HG03196 (cell line): Measurements from ENCODE around the gene ACRV1.
"Not testable (repeated sequence)": the region's sequence is repeated elsewhere in the genome, so short reads cannot be mapped to it uniquely, and the experiment has no call there.

ENCODE experiments used
- ATAC-seq: cut with Tn5 transposase; IDR thresholded peaks from one replicate; pipeline ENCODE4 v1.9.1; 2021; ENCODE audit not compliant: unreplicated experiment

Gene ACRV1, protein sequence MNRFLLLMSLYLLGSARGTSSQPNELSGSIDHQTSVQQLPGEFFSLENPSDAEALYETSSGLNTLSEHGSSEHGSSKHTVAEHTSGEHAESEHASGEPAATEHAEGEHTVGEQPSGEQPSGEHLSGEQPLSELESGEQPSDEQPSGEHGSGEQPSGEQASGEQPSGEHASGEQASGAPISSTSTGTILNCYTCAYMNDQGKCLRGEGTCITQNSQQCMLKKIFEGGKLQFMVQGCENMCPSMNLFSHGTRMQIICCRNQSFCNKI

DNA sequence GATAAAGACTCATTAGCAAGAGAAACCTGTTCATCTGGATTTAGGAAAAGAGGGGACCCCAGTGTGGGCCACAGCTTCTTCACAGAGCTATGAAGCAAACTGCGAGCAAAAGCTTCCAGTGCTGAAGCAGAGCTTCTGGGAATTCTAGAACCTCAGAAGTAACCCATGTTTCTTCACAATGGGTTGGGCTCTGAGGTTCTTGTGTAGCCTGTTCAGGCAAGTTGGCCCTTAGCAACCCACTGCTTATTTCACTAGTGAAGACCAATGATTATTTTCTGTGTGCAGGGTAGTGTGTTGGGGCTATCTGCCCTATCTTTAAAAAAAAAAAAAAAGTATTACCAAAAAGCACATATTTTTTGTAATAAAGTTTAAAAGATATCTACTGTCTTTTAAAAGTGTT is at the start of gene ACRV1:
Gene ACRV1, minus strand, starts transcription at position 101 of the 400 bp plus-strand sequence. Its CDS starts 67 bp downstream, at position 34.
- no peak for ATAC-seq

DNA sequence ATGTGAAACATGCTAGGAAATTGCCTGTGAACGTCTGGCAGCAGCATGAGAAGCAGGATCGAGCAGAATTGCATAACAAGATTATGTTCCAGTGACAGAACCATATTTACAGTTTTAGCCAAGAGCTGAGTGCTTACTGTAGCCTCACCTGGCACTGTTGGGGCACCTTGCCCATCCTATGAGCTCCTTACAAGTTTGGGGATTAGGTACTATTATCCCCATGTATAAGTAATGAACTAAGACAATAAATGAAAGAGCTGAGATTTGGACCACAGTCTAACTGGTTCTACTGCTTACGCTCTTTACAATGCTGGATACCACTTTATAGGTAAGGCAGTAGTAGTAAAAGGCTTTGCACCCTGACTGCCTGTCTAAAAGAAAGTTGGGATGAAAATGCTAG is 48.3 kb upstream of the ACRV1 start:
- no peak for ATAC-seq

DNA sequence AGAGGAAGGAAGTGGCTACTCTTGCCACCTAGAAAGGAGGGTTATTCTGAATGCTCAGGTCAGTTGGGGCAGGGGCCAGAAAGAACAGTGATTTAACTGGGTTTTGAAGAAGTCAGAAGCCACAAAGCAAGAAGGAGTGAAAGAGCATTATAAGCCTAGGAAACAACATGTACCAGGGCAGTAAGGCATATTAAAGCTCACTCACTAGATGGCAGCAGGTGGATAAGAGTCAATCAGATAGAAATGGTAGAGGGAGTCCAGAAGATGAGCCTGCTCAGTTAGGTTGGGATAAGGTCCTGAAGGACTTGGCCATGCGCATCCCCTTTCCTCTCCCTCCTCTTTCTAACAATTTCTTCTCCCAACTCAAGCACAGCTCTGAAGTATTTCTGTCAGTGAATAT is 43.5 kb upstream of the ACRV1 start:
- no peak for ATAC-seq

DNA sequence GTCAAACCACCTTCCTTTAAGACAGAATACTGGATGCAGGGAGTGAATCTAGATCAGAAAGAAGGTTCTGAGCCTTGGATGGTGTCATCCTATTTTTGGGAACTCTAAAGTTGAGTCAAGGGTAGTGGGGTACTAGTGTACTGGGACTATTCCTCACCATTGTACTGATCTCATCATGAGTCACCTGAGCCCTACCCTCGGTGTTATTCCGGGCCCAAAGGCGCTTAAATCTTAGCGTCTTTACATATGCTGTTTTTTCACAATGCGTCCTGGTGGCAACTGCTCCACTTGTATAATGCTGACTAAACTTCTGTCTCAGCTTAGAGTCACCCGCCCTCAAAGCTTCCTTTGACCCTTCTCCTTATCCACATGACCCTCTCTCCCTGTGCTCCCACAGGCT is 40.1 kb upstream of the ACRV1 start:
- no peak for ATAC-seq

DNA sequence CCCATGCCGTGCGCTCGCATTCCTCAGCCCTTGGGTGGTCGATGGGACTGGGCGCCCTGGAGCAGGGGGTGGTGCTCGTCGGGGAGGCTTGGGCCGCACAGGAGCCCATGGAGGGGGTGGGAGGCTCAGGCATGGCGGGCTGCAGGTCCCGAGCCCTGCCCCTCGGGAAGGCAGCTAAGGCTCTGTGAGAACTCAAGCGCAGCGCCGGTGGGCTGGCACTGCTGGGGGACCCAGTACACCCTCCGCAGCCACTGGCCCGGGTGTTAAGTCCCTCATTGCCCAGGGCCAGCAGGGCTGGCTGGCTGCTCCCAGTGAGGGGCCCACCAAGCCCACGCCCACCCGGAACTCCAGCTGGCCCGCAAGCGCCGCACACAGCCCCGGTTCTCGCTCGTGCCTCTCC is 24.0 kb upstream of the ACRV1 start:
- ATAC-seq: not testable (repeated sequence)

DNA sequence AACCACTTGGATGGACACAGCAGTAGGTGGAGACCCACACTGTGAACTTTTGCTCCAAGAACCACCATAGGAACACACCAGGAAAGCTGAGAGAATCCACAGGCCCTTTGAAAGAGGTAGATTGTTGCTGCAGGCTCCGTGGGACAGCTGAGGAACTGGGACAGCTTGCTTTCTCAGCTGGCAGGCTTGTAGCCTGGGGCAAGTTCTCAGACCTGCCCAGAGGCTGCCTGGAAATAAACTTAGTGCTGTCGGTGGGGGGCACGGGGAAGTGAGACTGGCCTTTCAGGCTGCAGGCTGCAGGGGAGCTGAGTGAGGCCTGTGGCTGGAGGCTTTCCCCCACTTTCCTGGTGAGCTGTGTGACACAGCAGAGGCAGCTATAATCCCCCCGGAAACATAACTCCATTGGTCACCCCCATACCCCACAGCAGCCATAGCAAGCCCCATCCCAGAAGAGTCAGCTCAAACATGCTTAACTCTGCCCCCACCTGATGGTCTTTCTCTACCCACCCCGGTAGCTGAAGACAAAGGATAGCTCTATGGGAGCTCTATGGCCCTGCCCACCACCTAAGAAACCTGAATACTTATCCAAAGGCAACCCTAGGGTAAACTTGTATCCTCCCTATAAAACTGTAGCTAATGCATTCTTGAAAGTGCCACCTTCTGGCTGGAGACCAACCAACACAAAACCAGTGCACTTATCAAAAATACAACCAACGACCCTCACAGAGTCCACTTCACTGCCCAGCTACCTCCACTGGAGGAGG is 21.4 kb upstream of the ACRV1 start:
- no peak for ATAC-seq

DNA sequence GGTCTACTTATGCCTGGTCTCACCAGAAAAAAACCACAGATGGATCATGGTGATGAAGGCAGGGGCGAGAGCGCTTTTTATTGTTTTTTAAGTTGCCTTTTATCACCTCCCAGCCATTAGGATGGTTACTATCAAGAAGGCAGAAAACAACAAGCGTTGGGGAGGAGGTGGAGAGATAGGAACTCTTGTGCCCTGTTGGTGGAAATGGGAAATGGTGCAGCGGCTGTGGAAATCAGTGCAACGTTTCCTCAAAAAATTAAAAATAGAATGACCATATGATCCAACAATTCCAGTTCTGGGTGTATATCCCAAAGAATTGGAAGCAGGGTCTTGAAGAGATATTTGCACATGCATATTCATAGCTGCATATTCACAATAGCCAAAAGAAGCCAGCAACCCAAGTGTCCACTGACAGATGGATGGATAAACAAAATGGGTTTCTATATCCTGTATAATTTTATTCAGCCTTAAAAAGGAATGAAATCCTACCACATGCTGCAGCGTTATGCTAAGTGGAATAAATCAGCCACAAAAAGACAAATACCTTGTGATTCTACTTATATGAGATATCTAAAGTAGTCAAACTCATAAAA is 20.5 kb upstream of the ACRV1 start:
- ATAC-seq: no peak

DNA sequence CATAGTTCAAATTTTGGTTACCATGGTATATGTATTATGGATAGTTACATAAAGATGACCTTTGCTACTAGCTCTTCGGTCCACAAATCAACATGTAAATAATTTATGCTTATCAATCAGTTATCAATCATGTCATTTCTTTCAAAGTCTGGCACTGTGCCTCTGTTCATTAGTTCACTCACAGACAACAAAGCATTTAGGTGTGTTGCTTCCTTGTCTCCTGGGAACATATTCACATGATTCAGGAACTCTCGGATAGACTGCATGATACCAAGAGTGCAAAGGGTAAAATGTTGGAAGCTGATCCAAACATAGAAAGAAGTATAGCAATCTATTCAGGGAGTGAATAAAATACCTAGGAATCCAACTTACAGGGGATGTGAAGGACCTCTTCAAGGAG is 14.3 kb upstream of the ACRV1 start:
- ATAC-seq: no peak

DNA sequence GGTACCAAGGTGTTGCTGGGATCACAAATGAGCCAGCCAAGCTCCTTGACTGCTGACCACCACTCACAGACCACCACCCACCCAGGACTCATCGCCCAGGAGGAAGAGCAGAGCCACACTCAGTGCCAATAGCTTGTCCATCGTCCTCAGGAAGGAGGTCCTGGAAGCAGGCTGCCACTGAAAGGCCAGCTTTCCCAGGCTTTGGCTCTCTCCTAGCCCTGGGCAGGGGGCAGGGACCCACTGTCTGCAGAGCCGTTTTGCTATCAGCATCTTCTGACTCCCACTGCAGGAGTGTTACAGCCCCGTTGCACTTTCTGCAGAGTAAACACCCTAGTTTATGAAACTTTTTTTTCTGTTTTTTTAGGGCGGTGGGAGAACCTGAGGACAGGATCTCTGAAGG is 12.2 kb upstream of the ACRV1 start:
- ATAC-seq: no peak

DNA sequence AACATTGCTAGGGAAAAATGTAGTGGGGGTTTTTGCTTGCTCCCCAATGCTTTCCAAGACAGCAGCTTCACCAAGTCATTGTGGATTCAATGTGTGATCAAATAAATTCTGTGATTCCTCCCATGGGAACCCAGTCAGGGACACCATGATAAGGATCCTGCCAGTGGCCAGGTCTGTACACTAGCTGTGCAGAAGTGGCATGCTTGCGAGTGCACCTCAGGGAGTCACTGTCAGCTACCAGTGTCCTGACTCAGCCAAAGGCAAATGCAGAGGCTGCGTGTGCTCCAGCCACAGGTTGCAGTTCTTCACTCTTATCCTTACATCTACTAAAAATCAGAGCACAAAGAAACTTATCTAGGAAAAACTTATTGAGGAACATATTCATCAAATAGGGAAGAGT is 9.4 kb upstream of the ACRV1 start:
- ATAC-seq: no peak

DNA sequence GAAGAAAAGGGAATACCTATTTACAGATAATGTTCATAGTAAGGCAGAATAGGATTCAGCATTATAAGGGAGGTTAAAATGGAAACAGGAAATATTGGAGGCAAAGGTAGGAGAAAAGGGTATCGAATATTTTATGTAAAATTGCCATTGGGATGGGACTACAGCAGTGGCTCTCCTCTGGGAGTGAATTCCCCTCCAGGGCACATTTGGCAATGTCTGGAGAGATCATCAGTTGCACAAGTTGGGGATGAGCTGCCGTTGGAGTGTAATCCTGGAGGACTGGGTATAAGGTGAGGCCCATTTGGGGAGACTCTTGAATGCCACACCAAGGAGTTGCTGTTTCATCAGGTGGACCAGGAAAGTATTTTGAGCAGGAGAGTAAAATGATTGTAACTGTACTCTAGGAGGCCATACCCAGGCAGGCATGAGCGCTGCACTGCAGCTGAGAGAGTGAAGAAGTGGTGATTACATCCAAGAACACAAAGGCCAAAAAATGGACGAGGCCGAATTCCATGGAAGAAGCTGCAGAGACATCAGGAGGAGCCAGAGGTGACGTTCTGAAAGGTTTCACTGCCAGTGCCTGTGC is 8.7 kb upstream of the ACRV1 start:
- ATAC-seq: no peak

DNA sequence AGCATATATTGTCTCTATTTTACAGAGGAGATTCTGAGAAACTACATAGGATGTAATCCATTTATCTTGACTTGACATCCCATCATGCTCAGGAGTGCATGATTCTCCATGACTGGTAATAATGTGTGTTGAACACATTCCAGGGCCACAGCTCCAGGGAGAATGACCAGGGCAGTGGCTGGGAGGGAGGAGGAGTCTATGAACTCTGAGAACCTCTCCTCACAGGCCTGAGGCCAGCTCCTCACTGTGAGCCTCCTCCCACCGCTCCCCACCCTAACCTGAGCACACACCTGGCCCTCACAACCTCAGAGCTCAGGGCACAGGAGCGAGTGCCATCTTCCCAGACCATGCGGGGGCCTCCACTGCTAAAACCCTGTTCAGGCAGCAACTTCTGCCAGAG is 8.0 kb upstream of the ACRV1 start:
- no peak for ATAC-seq

DNA sequence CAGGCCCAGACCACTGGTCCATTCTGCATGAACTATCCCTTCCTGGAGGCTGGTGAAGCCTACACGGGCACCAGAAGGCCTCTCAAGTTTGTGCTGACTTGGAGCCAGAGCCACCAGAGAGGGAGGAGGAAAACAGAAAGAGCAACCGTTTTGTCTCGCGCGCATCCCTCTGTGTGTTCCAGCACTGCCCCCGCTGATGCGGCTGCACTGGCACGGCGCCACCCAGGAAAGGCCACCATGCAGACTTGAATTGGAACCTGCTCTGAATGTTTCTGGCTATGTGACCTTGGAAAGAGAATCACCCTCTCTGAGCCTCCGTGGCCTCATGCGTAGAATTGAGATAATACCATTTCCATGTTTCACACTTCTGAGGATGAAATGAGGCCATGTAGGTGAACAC is 7.4 kb upstream of the ACRV1 start:
- no peak for ATAC-seq

DNA sequence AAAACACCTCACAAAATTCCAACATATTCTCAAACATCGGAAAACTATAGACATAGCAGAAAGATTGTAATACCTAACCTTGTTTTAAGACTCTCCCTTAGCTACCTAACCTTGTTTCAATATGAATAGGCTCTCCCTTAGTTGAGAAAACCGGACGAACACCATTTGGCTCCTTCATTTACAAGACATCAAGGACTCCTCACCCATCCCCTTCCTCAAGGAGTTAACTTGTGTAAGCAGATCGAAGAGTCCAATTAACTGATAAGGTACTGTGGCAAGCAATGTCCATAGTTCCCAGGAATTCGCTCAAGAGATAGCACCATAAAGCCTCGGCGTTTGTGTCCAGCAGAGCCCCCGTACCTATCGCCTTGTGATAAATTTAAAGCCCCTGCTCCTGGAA is 4.6 kb upstream of the ACRV1 start:
- no peak for ATAC-seq

DNA sequence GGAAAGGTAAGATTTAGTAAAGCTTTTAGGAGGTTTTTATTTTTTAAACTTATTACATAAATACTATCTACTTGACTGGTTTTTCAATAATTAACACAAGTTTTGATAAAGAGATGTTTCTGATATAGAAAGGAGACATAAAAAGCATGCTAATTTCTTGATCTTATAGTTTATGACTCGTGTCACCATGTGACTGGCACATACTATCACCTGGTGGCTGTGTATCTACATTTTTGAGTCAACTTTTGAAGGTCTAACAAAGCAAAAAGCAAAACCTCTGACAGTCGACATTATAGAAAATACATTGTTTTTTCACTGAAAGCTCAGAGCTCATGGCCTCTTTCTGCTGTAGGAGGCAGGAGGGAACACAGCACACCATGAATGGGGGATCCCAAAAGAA is 810 bp downstream of the ACRV1 start:
- ATAC-seq: no peak

DNA sequence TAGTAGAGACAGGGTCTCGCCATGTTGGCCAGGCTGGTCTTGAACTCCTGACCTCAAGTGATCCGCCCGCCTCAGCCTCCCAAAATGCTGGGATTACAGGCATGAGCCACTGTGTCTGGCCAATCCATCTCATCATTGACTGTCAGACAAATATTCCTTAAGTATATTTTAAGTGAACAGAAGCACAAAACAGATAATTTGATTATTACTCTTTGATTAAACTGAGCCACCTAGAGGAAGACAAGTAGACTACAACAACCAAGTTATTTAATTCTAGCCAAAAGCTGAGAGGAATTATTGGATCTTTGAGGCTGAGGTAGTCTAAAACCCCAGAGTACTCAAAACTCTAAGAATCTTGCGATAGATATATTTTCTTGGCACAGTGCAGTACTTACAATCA is 1.2 kb downstream of the ACRV1 start:
- ATAC-seq: no peak

DNA sequence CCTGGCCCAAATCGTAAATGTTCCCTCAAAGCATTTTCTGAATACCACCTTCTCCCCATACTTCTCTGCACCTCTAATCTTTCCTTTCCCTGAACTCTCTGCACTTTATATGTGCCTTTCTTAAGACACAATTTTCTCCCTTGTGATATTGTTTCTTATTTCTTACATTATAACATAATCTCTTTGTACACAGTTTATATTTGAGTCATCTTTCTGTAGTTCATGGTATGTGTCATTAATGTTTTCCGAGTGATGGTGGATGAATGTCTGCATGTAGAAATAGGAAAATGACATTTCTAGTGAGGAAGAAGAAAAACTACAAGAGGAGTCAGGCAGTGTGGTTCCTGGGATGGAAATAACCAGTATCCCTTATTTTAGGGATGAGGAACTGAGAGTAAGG is 5.5 kb downstream of the ACRV1 start:
- no peak for ATAC-seq

DNA sequence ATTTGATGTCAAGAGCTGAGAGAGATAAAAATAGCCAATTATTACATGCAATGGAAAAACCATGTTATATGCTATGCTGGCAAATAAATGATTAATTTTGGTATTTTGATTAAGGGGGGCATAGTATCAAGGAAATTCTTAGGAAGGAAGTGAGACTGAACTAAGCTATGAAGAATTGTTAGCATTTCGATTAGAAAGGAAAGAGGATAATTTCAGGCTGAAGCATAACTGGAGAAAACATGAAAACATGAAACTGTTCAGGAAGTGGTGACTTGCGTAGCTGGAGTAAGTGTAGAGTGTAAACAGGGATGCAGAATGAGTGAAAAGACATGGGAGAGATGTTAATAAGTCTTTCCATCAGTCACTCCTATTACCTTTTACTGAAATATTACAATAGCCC is 6.4 kb downstream of the ACRV1 start:
- ATAC-seq: no peak

DNA sequence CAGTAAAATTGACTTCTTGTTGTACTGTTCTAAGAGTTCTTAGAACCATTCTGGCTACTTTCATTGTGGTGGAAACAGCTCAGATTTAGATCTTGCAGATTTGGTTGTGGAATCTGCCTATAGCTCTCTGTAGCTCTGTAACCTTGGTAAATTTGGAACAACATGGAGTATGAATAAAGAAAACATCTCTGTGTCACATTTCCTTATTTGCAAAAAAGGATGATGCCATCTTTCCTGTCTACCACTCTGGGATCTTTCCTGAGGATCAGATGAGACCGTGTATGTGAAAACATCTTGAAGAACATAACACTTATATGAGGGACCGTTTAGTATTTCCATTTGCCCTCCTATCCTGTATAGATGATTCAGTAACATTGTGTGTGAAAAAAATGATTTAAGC is 9.1 kb downstream of the ACRV1 start:
- no peak for ATAC-seq

DNA sequence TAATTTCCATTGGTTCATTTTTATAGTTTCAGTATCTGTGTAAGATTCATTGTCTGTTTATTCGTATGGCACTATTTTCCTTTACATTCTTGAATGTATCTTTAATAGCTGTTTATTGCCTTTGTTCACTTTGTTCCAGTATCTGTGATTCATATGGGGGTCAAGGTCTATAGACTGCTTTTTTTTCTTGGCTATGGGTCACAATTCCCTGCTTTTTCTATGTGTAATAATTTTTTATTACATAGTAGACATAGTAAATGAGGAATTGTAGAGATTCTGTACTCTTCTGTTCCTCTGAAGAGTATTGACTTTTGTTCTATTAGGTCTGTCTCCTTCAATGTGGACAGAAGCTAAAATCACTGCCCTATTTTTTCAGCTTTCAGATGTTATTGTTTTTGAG is 10.5 kb downstream of the ACRV1 start:
- ATAC-seq: no peak

DNA sequence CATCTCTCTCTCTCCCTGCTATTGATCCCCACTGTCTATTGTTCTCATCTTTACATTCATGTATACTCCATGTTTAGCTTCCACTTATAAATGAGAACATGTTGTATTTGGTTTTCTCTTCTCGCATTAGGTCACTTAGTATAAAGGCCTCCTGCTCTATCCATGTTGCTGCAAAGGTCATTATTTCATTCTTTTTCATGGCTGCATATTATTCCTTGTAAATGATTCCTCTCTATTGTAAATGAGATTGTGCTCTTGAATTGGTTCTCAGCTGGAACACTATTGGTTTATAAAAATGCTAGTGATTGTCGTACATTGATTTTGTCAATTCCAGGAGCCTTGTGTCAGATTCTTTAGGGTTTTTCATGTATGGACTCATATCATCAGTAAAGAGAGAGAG is 13.5 kb downstream of the ACRV1 start:
- no peak for ATAC-seq

DNA sequence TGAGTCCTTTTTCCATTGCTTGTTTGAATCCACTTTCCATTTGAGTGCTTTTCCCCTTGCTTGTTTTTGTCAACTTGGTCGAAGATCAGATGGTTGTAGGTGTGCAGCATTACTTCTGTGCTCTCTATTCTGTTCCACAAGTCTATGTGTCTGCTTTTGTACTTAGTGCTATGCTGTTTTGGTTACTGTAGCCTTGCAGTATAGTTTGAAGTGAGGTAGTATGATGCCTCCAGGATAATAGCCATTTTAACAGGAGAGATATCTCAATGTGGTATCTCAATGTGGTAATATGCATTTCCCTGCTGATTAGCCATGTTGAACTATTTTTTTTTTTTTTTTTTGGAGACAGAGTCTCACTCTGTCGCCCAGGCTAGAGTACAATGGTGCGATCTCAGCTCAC is 16.7 kb downstream of the ACRV1 start:
- no peak for ATAC-seq
